ENCODE results near the gene KCNT1.
"Not testable (repeated sequence)": the region's sequence is repeated elsewhere in the genome, so short reads cannot be mapped to it uniquely, and the experiment has no call there.

The KCNT1 gene

DNA sequence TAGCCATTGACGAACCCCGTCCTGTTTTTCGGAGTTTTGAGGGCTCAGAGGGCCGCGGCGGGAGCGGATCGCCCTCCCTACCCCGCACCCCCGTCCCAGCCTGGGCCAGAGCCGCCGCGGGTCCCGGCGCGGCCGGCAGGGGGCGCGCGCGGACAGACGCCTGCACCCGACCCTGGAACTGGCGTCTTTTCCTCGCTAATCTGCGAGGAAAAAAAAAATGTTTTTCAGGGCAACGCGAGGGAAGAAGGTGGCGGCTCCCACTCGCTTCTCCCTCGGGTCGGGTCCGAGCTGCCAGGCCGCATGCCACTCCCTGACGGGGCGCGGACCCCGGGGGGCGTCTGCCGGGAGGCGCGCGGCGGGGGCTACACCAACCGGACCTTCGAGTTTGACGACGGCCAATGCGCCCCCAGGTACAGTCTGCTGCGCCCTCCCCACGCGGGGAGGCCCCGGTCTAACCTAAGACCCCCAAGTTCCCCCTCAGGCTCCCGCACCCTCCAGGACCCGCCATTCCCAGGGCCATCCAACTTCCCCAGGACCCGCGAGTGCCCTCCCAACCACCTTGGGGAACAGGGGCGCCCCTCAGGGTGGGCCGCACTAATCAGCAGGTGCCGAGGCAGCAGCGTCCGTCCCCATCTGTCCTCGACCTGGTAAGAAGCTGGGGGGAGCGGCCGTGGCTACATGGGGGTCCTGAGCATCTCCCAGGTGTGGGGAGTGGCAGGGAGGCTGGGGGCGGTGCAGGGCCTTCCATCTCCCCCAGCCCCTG lies at the start of gene KCNT1:
TSS of gene KCNT1 (plus strand) at position 227 of the 763 bp plus-strand sequence. CDS start at position 301, 74 bp downstream.
- DNase-seq (ENCODE audit: low read depth, low spot score), result no peak

- DNase-seq (ENCODE audit: low read depth, low spot score), result no peak
These were observed 46.7 kb upstream of the KCNT1 start for GRCh38 chr9:135655317-135655716.

DNA sequence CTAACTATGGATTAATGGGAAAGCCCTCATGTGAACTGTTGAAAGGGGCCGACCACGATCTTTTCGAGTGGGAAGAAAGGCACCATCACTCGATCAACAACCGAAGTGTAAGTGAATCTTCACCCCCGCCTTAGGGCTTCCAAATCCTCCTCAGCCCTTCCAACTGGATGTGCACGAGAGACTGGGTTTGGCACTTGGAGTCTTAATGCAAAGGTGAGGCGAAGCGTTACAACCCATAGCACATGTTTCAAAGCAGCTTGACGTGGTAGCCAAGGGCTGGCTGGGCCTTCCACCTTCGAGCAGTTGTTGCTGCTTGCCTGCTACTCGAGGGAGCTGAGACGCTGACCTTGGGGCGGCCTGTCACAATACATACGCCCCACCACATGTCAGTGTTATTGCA lies 44.6 kb upstream of the KCNT1 start:
- no peak for DNase-seq (ENCODE audit: low read depth, low spot score)

DNA sequence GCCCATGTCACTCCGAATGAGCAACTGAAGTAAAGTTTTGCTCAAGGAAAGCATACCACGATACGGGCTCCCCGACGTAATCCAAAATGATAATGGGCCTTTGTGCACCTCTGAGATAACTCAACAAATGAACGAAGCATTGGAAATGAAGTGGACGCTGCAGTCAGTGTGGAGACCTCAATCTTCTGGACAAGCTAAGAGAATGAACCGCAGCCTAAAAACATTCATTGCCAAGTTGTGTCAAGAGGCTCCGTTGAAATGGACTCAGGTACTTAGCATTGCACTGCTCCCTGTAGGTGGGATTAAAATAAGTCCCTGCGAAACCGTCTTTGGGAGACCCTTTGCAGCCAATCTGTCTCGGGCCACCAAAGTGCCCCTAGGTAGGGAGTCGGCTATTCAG lies 42.7 kb upstream of the KCNT1 start:
- no peak for DNase-seq (ENCODE audit: low read depth, low spot score)

DNA sequence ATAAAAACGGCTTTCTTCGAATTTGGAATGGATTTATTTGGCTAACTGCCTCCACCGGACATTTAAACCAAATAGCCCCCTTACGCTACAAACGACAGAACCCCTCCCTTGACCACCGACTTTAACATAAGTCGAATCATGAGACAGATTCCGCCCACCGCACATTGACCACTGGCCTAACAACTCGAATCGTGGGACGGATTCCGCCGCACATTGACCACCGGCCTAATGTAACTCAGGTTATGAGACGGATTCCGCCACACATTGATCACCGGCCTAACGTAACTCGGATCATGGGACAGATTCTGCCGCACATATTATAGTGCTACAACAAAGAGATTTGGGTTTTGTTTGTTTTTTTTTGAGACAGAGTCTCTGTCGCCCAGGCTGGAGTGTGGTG lies 41.6 kb upstream of the KCNT1 start:
- DNase-seq (ENCODE audit: low read depth, low spot score), result no peak

DNA sequence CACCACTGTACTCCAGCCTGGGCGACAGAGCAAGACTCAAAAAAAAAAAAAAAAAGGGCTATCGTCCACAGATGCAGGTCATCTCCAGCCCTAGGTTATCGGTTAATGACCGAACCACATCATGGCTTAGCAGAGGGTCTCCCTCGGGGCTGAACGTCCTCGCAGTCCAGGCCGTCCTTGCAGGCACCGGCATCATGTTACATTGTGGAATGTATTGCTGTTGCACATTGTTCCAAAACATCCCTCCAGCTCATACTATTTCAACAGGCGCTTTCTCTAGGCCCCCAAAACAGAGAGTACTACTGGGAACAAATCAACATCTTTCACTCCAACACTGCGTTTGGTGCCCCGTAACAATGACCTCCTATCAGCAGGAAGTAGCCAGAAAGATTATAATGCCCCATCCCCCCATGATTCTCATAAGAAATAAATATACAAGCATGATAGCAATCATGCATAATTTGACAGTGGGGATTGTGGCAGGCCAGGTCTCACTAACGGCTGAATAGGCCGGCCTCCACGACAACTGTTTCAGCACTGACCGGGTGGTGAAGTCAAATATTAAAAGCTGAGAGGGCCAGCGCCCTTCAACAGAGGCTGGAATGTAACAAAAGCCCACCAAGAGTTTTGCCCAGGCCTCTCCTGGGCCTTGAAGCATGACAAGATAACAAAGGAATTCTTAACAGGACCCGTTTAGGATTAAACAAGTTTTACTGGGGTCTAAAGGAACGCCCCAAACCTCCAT lies 40.0 kb upstream of the KCNT1 start:
- DNase-seq (ENCODE audit: low read depth, low spot score), result no peak

DNA sequence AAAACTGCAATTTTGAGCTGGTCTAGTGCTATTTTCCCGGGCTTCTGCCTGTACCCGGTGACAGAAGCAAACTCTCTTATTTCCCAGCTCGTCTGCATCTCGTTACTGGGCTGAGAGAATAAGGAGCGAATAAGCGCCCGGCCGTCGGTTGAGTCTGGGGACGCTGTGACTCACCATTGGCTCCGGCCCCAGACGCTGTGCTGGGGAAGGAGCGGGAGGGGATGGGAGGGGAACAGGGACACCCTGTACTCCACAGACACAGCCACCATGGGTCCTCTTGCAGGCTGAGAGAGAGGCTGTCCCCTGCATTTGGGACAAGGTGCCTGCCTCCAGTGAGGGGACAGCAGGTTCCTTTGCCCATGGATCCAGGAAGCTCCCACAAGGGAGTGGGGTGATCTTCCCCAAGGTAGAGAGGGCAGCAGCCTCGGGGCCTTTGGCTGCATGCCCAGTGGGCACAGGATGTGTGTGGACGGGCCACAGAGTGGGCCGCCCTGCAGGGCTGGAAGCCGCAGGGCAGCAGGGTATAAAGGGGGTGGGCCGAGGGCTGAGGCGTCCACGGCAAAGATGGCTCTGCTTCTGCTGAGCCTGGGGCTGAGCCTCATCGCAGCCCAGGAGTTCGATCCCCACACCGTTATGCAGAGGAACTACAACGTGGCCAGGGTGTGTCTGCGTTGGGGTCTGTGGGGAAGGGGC lies 39.1 kb upstream of the KCNT1 start, which contains the start of gene LCN9:
TSS of gene LCN9 (plus strand) at position 552 of the 693 bp plus-strand sequence. CDS start at position 565, 13 bp downstream.
- no peak for DNase-seq (ENCODE audit: low read depth, low spot score)

GRCh38 chr9:135663451-135663770 lies 38.6 kb upstream of the KCNT1 start:
- no peak for DNase-seq (ENCODE audit: low read depth, low spot score)

DNA sequence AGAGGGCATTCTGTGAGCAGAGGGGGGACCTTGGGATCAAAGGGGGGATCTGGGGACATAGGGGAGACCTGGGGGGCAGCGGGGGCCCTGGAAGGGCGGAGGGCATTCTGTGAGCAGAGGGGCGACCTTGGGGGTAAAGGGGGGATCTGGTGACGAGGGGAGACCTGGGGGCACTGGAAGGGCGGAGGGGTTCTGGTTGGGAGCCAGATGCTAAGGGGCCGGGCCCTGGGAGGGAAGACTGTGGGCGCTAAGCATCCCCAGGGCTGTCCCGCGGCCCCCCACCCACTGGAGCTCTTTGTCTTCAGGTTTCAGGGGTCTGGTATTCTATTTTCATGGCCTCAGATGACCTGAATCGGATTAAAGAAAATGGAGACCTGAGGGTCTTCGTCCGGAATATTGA lies 38.1 kb upstream of the KCNT1 start:
- no peak for DNase-seq (ENCODE audit: low read depth, low spot score)

GRCh38 chr9:135664266-135664665 lies 37.7 kb upstream of the KCNT1 start:
- DNase-seq (ENCODE audit: low read depth, low spot score), result no peak

DNA sequence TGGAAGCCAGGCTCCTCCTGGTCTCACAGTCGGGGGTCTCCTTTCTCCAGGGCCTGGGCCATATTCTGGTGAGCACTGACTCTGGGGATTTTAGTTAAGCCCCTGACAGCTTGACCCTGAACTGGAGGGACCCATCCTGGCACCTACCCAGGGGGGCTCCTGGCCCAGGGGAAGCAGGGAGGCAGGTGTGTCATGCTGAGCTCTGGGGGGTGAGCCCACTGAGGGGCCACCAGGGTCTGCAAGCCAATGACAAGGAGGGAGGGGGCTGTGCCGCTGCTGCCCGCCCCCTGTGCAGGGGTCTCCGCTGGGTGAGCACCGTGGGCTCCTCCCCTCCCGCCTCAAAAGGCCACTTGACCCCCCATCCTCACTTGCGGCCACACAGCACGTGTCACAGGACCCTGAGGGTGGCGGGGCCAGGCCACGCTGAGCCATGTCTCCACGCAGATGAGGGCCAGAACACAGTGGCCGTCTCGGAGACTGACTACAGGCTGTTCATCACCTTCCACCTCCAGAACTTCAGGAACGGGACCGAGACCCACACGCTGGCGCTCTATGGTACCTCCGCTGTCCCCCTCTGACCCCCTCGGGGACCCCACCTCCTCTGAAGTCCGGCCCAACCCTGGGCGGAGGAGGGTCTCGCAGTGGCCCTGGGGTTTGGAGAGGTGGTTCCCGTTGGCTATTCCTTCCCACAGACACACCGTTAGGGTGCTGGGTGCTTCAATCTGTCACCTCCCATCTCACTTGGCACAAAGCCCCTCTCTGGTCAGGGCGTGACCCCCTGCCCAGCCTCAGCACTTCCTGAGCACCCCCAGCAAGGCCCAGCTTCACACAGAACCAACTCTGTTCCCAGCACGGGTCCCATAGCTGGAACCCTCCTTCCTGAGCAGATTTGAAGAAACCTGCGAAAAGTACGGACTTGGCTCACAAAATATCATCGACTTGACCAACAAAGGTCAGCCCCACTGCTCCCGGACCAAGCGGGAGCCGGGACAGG lies 36.9 kb upstream of the KCNT1 start:
- no peak for DNase-seq (ENCODE audit: low read depth, low spot score)

DNA sequence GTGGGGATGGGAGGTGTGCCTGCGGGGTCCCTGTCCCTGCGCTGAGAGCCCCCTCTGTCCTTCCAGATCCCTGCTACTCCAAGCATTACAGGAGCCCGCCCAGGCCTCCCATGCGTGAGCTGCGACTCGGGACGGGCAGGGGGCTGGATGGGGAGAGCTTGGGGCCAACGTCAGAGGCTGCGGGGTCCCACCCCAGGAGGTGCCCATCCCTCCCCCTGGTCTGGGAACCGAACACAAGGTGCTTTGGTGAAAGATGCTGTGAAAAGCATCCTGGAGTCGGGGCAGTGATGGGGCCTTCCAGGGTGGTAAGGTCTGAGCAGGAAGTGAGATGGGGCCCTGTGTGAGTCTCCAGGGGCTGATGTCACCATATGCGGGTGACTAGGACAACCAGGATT lies 36.2 kb upstream of the KCNT1 start:
- no peak for DNase-seq (ENCODE audit: low read depth, low spot score)

DNA sequence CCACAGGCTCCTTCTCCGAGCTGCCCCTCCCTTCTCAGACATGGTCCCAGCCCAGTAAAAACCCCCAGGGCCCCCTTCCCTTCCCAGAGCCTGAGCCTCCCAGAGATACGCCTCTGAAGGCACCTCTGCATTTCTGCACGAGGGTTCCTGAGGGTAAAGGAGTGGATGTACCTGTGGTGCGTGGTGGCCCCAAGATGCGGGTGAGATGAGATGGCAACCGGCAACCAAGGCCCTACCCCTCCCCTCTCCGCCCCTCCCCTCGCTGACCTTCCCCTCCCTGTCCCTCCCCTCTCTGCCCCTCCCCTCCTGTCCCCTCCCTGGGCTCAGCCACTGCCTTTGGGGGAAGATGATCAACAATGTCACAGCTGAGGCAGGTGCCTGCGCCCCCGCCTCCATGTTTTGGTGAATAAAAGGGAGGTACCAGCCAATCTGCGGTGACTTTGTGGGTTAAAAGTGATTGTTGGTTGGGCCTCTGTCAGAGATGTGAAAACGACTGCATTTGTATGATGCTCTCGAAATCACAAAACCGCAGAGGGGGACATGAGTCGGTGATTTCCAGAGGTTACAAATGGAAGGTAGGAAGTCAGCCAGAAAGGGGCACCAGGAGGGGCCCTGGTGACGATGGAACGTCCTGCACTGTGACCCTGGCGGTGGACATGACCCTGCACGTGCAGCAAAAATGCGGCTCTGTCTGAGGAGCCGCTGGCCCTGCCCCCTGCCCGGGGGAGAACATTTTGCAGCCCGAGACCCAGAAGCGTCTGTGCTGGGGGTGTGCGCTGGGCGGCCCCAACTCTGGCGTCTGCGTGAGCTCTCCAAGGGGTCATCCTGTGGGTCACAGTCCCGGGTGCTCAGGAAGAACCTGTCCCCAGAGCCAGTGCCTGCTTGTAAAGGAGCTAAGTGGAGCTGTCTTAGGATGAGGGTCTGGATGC lies 35.2 kb upstream of the KCNT1 start:
- DNase-seq (ENCODE audit: low read depth, low spot score), result no peak

GRCh38 chr9:135667463-135668001 lies 34.5 kb upstream of the KCNT1 start:
- DNase-seq (ENCODE audit: low read depth, low spot score), result no peak

DNA sequence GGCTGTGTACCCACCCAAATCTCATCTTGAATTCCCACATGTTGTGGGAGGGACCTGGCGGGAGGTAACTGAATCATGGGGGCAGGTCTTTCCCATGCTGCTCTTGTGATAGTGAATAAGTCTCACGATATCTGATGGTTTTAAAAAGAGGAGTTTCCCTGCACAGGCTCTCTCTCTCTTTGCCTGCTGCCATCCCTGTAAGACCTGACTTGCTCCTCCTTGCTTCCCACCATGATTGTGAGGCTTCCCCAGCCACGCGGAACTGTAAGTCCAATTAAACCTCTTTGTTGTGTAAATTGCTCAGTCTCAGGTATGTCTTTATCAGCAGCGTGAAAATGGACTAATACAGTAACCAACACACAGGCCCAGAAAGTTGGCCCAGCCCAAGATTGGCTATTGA lies 33.0 kb upstream of the KCNT1 start:
- not testable (repeated sequence) for DNase-seq (ENCODE audit: low read depth, low spot score)

- DNase-seq (ENCODE audit: low read depth, low spot score), result no peak
These were observed 32.2 kb upstream of the KCNT1 start for GRCh38 chr9:135669616-135670285.

- no peak for DNase-seq (ENCODE audit: low read depth, low spot score)
These were observed 31.0 kb upstream of the KCNT1 start for GRCh38 chr9:135670721-135671590.

- DNase-seq (ENCODE audit: low read depth, low spot score), result no peak
These were observed 30.4 kb upstream of the KCNT1 start for GRCh38 chr9:135671591-135672041.
